Measurements from ENCODE around the gene SEMA5A.

Gene SEMA5A

DNA sequence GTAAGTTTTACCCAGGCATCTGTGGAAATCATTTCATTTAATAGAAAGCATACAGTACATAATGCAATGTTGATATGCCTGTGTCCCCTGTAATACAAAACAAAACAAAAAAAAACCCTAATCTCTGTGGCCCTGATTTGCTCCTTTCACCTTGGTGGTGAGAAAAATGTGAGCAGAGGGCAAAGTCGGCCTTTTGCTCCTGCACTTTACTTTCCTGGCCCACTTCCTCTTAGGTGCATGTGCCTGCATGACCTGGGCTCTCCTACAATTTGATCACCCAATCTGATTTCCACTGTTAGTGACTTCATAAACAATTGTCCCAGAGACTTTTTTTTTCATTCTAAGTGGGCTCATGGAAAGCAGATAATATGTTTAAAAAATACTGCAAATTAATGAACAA is 424.3 kb downstream of the SEMA5A start:
- no peaks in the 10 kb centered on the region for H3K9me3 Mint-ChIP-seq
- no peaks in the 10 kb centered on the region for H3K4me1 Mint-ChIP-seq (ENCODE audit: low read depth)
- H3K27me3 Mint-ChIP-seq (ENCODE audit: low read depth): no peaks in the 10 kb centered on the region
- H3K36me3 Mint-ChIP-seq (ENCODE audit: low read depth): no peaks in the 10 kb centered on the region
- no peak overlapping the region for H3K27ac Mint-ChIP-seq
- no peak overlapping the region for H3K4me3 Mint-ChIP-seq

- no peaks in the 10 kb centered on the region for H3K4me1 Mint-ChIP-seq (ENCODE audit: low read depth)
- H3K9me3 Mint-ChIP-seq: no peaks in the 10 kb centered on the region
- no peaks in the 10 kb centered on the region for H3K27me3 Mint-ChIP-seq (ENCODE audit: low read depth)
- H3K36me3 Mint-ChIP-seq (ENCODE audit: low read depth): no peaks in the 10 kb centered on the region
- H3K27ac Mint-ChIP-seq: no peak overlapping the region
- no peak overlapping the region for H3K4me3 Mint-ChIP-seq
Measured at GRCh38 chr5:9118852-9119251, 427.0 kb downstream of the SEMA5A start.

DNA sequence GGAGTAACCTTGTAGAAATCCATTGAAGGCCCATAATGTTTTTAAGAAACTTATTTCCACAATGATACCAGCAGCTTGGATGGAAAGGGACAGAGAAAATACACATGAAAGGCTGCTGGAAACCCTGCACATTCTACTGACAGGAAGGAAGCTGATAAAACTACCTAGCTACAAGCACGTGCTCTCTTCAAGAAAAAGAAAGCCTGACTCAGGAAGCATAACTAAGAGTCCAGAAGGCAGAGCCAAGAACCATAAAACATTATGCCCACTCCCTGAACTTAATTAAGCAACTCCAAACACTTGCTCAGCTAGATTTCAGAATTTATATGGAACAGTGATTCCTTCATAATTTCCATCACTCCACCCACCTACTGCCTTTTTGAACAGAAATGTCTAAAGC is 430.8 kb downstream of the SEMA5A start:
- Mint-ChIP-seq H3K4me1 (ENCODE audit: low read depth) (no peaks in the 10 kb centered on the region), H3K27me3 (ENCODE audit: low read depth) (no peaks in the 10 kb centered on the region), H3K9me3 (no peaks in the 10 kb centered on the region), H3K4me3 (no peak overlapping the region), H3K36me3 (ENCODE audit: low read depth) (no peaks in the 10 kb centered on the region), H3K27ac (no peak overlapping the region)

DNA sequence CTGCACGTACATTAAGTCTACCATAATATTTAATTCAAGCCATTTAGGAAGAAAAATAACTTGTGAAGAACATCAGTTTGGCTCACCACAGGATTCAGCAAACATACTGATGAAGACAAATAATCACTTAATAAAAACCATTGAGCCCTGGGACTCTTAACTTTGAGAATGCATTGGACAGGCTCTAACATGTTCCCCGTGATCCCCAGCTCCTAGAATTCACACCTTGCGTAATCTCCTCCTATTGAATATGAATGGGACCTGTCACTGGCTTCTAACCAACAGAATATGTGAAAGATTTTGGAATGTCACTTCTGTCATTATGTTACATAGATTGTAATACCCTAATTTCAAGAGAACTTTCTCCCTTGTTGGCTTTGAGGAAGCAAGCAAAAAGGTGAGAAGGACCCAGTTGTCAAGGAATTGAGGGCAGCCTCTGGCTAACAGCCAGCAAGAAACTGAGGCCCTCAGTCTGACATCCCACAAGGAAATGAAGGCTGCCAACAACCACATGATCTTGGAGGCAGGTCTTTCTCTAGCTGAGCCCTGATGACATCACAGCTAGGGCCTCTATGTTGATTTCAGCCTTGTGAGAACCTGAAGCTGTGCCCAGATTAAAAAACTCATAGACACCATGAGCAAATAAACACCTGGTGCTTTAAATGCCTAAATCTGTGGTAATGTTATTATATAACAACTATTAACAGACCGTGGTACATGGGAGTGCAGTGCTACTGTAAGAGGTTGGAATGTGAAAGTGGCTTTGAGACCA is 433.2 kb downstream of the SEMA5A start:
- no peaks in the 10 kb centered on the region for H3K36me3 Mint-ChIP-seq (ENCODE audit: low read depth)
- H3K27ac Mint-ChIP-seq: no peak overlapping the region
- no peaks in the 10 kb centered on the region for H3K9me3 Mint-ChIP-seq
- H3K4me3 Mint-ChIP-seq: no peak overlapping the region
- no peaks in the 10 kb centered on the region for H3K27me3 Mint-ChIP-seq (ENCODE audit: low read depth)
- H3K4me1 Mint-ChIP-seq (ENCODE audit: low read depth): no peaks in the 10 kb centered on the region

- Mint-ChIP-seq H3K36me3 (ENCODE audit: low read depth) (no peaks in the 10 kb centered on the region), H3K27ac (no peak overlapping the region), H3K4me1 (ENCODE audit: low read depth) (no peaks in the 10 kb centered on the region), H3K4me3 (no peak overlapping the region), H3K9me3 (no peaks in the 10 kb centered on the region), H3K27me3 (ENCODE audit: low read depth) (no peaks in the 10 kb centered on the region)
Measured at GRCh38 chr5:9108162-9108561, 437.7 kb downstream of the SEMA5A start.

GRCh38 chr5:9105851-9106250 is 440.0 kb downstream of the SEMA5A start:
- Mint-ChIP-seq H3K27me3 (ENCODE audit: low read depth) (no peaks in the 10 kb centered on the region), H3K36me3 (ENCODE audit: low read depth) (no peaks in the 10 kb centered on the region), H3K4me1 (ENCODE audit: low read depth) (no peaks in the 10 kb centered on the region), H3K9me3 (no peaks in the 10 kb centered on the region), H3K4me3 (no peak overlapping the region), H3K27ac (no peak overlapping the region)

DNA sequence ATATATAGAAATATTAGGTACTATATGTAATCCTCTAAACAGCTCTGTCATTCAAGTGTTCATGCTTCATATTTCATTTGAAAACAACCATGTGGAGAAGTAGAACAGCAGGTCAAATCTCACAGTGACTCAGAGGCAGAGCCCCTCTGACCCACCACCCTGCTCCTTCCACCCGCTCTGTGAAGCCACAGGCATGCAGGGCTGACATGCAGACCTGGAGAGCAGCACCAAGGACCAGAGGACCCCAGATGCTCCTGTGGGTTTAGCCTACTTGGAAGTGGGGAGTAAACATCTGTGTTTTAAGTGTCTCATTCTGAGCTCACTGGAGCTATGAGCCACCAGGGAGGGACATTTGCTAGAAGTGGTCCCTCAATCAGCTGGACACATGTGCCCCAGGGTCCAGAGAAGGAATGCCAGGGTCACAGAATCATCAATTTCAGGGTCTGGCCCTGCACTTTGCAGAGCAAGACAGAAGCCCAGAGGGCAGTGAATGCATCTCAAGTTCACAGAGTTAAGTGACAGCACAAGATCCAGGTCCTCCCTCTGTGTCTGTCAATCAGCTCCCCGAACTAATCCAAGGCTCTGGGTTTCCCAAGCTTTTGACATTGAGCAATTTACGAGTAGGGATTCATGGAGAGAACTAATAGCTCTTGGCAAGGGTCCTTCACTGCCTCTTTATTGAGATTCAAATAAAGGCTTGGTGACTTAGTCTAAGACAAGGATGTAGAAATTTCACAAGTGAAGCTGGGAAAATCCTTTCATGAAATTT is 441.1 kb downstream of the SEMA5A start:
- Mint-ChIP-seq H3K27ac (no peak overlapping the region), H3K9me3 (no peaks in the 10 kb centered on the region), H3K4me3 (no peak overlapping the region), H3K27me3 (ENCODE audit: low read depth) (no peaks in the 10 kb centered on the region), H3K4me1 (ENCODE audit: low read depth) (no peaks in the 10 kb centered on the region), H3K36me3 (ENCODE audit: low read depth) (no peaks in the 10 kb centered on the region)

GRCh38 chr5:9103290-9103689 is 442.6 kb downstream of the SEMA5A start:
- Mint-ChIP-seq H3K36me3 (ENCODE audit: low read depth) (no peaks in the 10 kb centered on the region), H3K27me3 (ENCODE audit: low read depth) (no peaks in the 10 kb centered on the region), H3K9me3 (peaks cover 4% of the 10 kb centered on the region), H3K4me1 (ENCODE audit: low read depth) (no peaks in the 10 kb centered on the region), H3K27ac (no peak overlapping the region), H3K4me3 (no peak overlapping the region)

DNA sequence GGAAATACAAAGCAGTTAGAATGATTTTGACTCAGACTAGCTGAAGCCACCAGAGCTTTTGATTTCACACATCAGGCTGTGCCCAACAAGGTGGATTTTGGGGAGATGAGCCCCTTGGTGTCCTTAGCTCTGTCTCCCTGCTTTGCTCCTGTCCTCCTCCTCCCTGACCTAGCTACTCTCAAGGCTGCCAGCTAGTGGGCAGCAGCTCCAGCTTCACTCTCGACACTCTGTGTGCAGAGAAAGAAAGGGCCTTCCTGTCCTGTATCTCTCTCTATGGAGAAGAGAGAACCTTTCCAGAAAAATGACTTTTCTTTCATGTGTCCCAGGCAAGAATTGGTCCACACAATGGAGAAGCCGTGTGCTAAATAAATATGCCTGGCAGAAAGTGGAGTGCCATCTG is 446.2 kb downstream of the SEMA5A start:
- Mint-ChIP-seq H3K4me1 (ENCODE audit: low read depth) (no peaks in the 10 kb centered on the region), H3K27me3 (ENCODE audit: low read depth) (no peaks in the 10 kb centered on the region), H3K27ac (no peak overlapping the region), H3K9me3 (peaks cover 10% of the 10 kb centered on the region), H3K36me3 (ENCODE audit: low read depth) (no peaks in the 10 kb centered on the region), H3K4me3 (no peak overlapping the region)

GRCh38 chr5:9098990-9099389 is 446.9 kb downstream of the SEMA5A start:
- Mint-ChIP-seq H3K4me3 (no peak overlapping the region), H3K4me1 (ENCODE audit: low read depth) (no peaks in the 10 kb centered on the region), H3K27me3 (ENCODE audit: low read depth) (no peaks in the 10 kb centered on the region), H3K27ac (no peak overlapping the region), H3K9me3 (peaks cover 11% of the 10 kb centered on the region), H3K36me3 (ENCODE audit: low read depth) (no peaks in the 10 kb centered on the region)

DNA sequence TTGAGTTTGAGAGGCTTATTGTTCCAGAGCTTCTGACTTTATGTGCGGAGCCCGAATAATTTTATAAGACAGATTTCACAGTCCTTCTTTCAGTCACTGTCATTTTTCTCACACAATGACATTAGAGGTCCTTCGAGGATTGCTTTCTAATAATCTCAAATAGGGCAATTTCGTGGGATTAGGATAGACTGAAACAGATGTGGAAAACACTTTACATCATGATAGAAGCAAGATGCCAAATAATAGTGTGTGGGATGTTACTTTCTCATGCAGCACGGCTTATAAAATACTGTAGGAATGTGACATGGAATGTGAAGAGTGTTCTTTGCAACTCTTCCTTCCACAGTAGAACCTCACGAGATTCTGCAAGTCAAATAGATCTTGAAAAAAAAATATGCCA is 451.3 kb downstream of the SEMA5A start:
- no peak overlapping the region for H3K27ac Mint-ChIP-seq
- H3K4me3 Mint-ChIP-seq: no peak overlapping the region
- H3K4me1 Mint-ChIP-seq (ENCODE audit: low read depth): no peaks in the 10 kb centered on the region
- H3K9me3 Mint-ChIP-seq: peaks cover 14% of the 10 kb centered on the region
- no peaks in the 10 kb centered on the region for H3K27me3 Mint-ChIP-seq (ENCODE audit: low read depth)
- no peaks in the 10 kb centered on the region for H3K36me3 Mint-ChIP-seq (ENCODE audit: low read depth)

GRCh38 chr5:9091896-9092662 is 453.8 kb downstream of the SEMA5A start:
- H3K9me3 Mint-ChIP-seq: peaks cover 11% of the 10 kb centered on the region
- H3K4me1 Mint-ChIP-seq (ENCODE audit: low read depth): no peaks in the 10 kb centered on the region
- H3K27ac Mint-ChIP-seq: no peak overlapping the region
- H3K4me3 Mint-ChIP-seq: no peak overlapping the region
- H3K27me3 Mint-ChIP-seq (ENCODE audit: low read depth): no peaks in the 10 kb centered on the region
- no peaks in the 10 kb centered on the region for H3K36me3 Mint-ChIP-seq (ENCODE audit: low read depth)

GRCh38 chr5:9090381-9091026 is 455.4 kb downstream of the SEMA5A start:
- Mint-ChIP-seq H3K9me3 (peaks cover 7% of the 10 kb centered on the region), H3K4me3 (no peak overlapping the region), H3K27me3 (ENCODE audit: low read depth) (no peaks in the 10 kb centered on the region), H3K4me1 (ENCODE audit: low read depth) (no peaks in the 10 kb centered on the region), H3K27ac (no peak overlapping the region), H3K36me3 (ENCODE audit: low read depth) (no peaks in the 10 kb centered on the region)

GRCh38 chr5:9089893-9090292 is 456.0 kb downstream of the SEMA5A start:
- H3K4me3 Mint-ChIP-seq: no peak overlapping the region
- no peaks in the 10 kb centered on the region for H3K27me3 Mint-ChIP-seq (ENCODE audit: low read depth)
- no peaks in the 10 kb centered on the region for H3K36me3 Mint-ChIP-seq (ENCODE audit: low read depth)
- peaks cover 8% of the 10 kb centered on the region for H3K9me3 Mint-ChIP-seq
- H3K27ac Mint-ChIP-seq: no peak overlapping the region
- no peaks in the 10 kb centered on the region for H3K4me1 Mint-ChIP-seq (ENCODE audit: low read depth)
